ENCODE measurements around the gene RMRP.
"Not testable (repeated sequence)": the region's sequence is repeated elsewhere in the genome, so short reads cannot be mapped to it uniquely, and the experiment has no call there.

Gene RMRP

GRCh38 chr9:35640431-35640830, 17.4 kb downstream of the RMRP start:
- DNase-seq = not testable (repeated sequence)

GRCh38 chr9:35639631-35640030, 18.2 kb downstream of the RMRP start:
- no peak for DNase-seq

- not testable (repeated sequence) for DNase-seq
Measured at GRCh38 chr9:35639225-35639624, 18.6 kb downstream of the RMRP start.

- peak; percentile 66 for DNase-seq
Measured at GRCh38 chr9:35638751-35639150, 19.1 kb downstream of the RMRP start.

- DNase-seq = not testable (repeated sequence)
Measured at GRCh38 chr9:35637427-35637955, 20.3 kb downstream of the RMRP start.

GRCh38 chr9:35636877-35637246, 21.0 kb downstream of the RMRP start:
- not testable (repeated sequence) for DNase-seq

GRCh38 chr9:35636135-35636876, 21.5 kb downstream of the RMRP start:
- no peak for DNase-seq

GRCh38 chr9:35635730-35636129, 22.1 kb downstream of the RMRP start:
- no peak for DNase-seq

GRCh38 chr9:35629597-35629996, 28.2 kb downstream of the RMRP start:
- DNase-seq = no peak

- no peak for DNase-seq
Measured at GRCh38 chr9:35628389-35628991, 29.3 kb downstream of the RMRP start.

GRCh38 chr9:35627575-35627974, 30.2 kb downstream of the RMRP start:
- DNase-seq = no peak

GRCh38 chr9:35619800-35620158, 38.0 kb downstream of the RMRP start:
- no peak for DNase-seq

- DNase-seq = peak; percentile 71
Measured at GRCh38 chr9:35618854-35619799, 38.7 kb downstream of the RMRP start.

GRCh38 chr9:35618325-35618727, 39.5 kb downstream of the RMRP start, which contains the start of gene CD72:
Gene CD72 (minus strand): TSS chr9:35618413. CDS start chr9:35618303, 110 bp downstream.
- no peak for DNase-seq

- no peak for DNase-seq
Measured at GRCh38 chr9:35617548-35617947, 40.3 kb downstream of the RMRP start.

GRCh38 chr9:35616681-35617459, 40.9 kb downstream of the RMRP start:
- peak; percentile 85 for DNase-seq

- DNase-seq = no peak
Measured at GRCh38 chr9:35615981-35616680, 41.7 kb downstream of the RMRP start.

GRCh38 chr9:35612843-35613242, 45.0 kb downstream of the RMRP start:
- DNase-seq = no peak

- not testable (repeated sequence) for DNase-seq
Measured at GRCh38 chr9:35612066-35612465, 45.8 kb downstream of the RMRP start.

GRCh38 chr9:35611230-35611797, 46.5 kb downstream of the RMRP start:
- DNase-seq = peak; percentile 73

- DNase-seq = no peak
Measured at GRCh38 chr9:35609820-35610163, 48.0 kb downstream of the RMRP start.
